Mammary epithelial cell (primary cell): ENCODE data around the gene FBXO39.

Source experiments
- CTCF ChIP-seq, 2 donors: IDR thresholded peaks in 1 of 2; conservative IDR thresholded peaks in 1 of 2; 2 replicates each; pipeline ENCODE4 v1.5.1; 2011 to 2012; ENCODE audit warnings: inconsistent platforms in 2 of 2, low read length in 2 of 2, mild to moderate bottlenecking in 2 of 2, control low read depth in 1 of 2, low read depth in 1 of 2; ENCODE audit not compliant: insufficient read depth in 1 of 2; ENCODE audit errors: extremely low read depth in 1 of 2
- EZH2 ChIP-seq: IDR thresholded peaks from 2 replicates; pipeline ENCODE4 v1.6.1; 2012; ENCODE audit warnings: low read length, inconsistent platforms, borderline replicate concordance

GRCh38 chr17:6800422-6801027, 24.5 kb downstream of the FBXO39 start:
- TF ChIP-seq CTCF (conservative IDR thresholded peaks at IDR 0.05 in 1 of 2, IDR thresholded peaks at IDR 0.05 in 1 of 2; ENCODE audit: extremely low read depth in 1 of 2, insufficient read depth in 1 of 2, low read depth in 1 of 2, low read length in 2 of 2) (peak; percentile 46 to 53), EZH2 (no peak)
